ENCODE measurements around the gene HOXC9. TPM values are rescaled to one million over a fixed set of nuclear protein-coding genes. Genes with fewer than 3 reads are reported as not detected.

HOXC9 gene
- total and polyA plus RNA-seq, 9 of the 15 experiments (the other 6 are each of a cell fraction or from before 2014, with no cell fraction given), result 1.1 to 10.5 (median 9.3) TPM

DNA sequence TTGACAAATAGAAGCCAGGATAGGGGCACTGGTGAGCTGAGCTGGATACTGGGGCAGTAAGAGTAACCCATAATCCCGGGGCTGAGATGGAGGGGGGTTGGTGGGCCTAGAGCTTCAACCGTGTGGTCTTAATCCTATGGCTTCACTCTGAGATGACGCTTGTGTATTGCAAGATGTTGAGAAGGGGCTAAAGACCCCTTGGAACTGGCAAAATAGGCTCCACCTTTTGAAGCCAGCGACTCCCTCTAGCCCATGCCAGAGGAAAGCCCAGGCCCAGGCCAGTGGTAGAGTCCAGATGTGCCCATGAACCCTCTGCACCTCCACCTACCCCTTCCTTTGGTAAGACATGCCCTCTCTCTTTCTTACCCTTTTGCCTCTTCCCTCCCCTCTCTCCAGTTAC lies 40.6 kb upstream of the HOXC9 start:
- no peak overlapping the region for H3K4me3 ChIP-seq

More for the DNA sequence above, 40.6 kb upstream of the HOXC9 start:
- H3K9ac ChIP-seq (ENCODE audit: insufficient read depth in 1 of 2, low read depth in 2 of 2, low read length in 2 of 2), result no peak overlapping the region
- no peaks in the 10 kb centered on the region for H3K9me3 ChIP-seq (replicated peaks; ENCODE audit: control insufficient read depth, insufficient read depth, low read depth, low read length)
- FAIRE-seq, result no peak
- no peak overlapping the region for H3K4me2 ChIP-seq (ENCODE audit: insufficient read depth, low read length)
- CTCF ChIA-PET (ENCODE audit: low intra/inter-chr PET ratio), result no interaction called here
- peaks cover 53 to 84% of the 10 kb centered on the region in 2 experiments for H3K27me3 ChIP-seq (ENCODE audit: control insufficient read depth in 2 of 2, insufficient read depth in 2 of 2, low read length in 2 of 2)
- H3K27ac ChIP-seq (ENCODE audit: extremely low read depth, low read depth, low read length), result no peak overlapping the region
- TF ChIP-seq, protein P1, sequence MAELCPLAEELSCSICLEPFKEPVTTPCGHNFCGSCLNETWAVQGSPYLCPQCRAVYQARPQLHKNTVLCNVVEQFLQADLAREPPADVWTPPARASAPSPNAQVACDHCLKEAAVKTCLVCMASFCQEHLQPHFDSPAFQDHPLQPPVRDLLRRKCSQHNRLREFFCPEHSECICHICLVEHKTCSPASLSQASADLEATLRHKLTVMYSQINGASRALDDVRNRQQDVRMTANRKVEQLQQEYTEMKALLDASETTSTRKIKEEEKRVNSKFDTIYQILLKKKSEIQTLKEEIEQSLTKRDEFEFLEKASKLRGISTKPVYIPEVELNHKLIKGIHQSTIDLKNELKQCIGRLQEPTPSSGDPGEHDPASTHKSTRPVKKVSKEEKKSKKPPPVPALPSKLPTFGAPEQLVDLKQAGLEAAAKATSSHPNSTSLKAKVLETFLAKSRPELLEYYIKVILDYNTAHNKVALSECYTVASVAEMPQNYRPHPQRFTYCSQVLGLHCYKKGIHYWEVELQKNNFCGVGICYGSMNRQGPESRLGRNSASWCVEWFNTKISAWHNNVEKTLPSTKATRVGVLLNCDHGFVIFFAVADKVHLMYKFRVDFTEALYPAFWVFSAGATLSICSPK (IDR thresholded peaks at IDR 0.05; ENCODE audit: borderline replicate concordance), result no peak
- TF ChIP-seq HOXB6 (CRISPR knock-in tag; IDR thresholded peaks at IDR 0.05; ENCODE audit: borderline replicate concordance) (no peak), GTF2F1 (IDR thresholded peaks at IDR 0.05; ENCODE audit: low read depth, low read length) (no peak), ZNF384 (IDR thresholded peaks at IDR 0.05; ENCODE audit: low read depth, low read length) (no peak), PHB2 (IDR thresholded peaks at IDR 0.05; ENCODE audit: low read depth) (no peak), RFX1 (IDR thresholded peaks at IDR 0.05) (no peak)
- no TSS peak for BruUV-seq (replicated peaks)
- H3K36me3 ChIP-seq (ENCODE audit: control insufficient read depth, insufficient read depth, low read length), result no peaks in the 10 kb centered on the region
- no peak overlapping the region for H2AFZ ChIP-seq (ENCODE audit: low read depth, low read length)
- no peak for DNase-seq (ENCODE audit: extremely low read depth in 1 of 4, low spot score in 3 of 4)
- no peaks in the 10 kb centered on the region for H3K79me2 ChIP-seq (ENCODE audit: control insufficient read depth, insufficient read depth, low read length)
- intact Hi-C loops (cut with micrococcal nuclease) (no loop called here), in situ Hi-C loops (cut with MboI) (no loop called here)
- no peak for ATAC-seq
- no peaks in the 10 kb centered on the region for H3K9me1 ChIP-seq (ENCODE audit: control insufficient read depth, insufficient read depth, low read length)
- H3K4me1 ChIP-seq (replicated peaks in 1 of 2; ENCODE audit: control insufficient read depth in 2 of 2, insufficient read depth in 2 of 2, low read length in 2 of 2), result peaks cover 0 to 21% of the 10 kb centered on the region in 2 experiments; a peak in 4 of 5 replicates
- H4K20me1 ChIP-seq (replicated peaks; ENCODE audit: control insufficient read depth, insufficient read depth, low read length), result 0 out of 2 replicates have a peak, but pooled peaks cover 19% of the 10 kb centered on the region
- WGBS (ENCODE audit: insufficient coverage, low coverage, missing lambda C conversion rate), result 0% methylated on average over 4 of the region's 4 CpGs
- POLR2A ChIA-PET, result interaction anchor here (0.7 to 1.1 kb wide), 3 partner anchors 38 to 320 kb away, joined by 3 read pairs; partner anchors contain the start of gene CBX5
